H9 (cell line): ENCODE measurements around the gene ZMAT3. TPM values are rescaled to one million over a fixed set of nuclear protein-coding genes. Genes with fewer than 3 reads are reported as not detected.

Experiments used
- DNase-seq: peaks from one replicate; pipeline ENCODE4 v3.0.0-alpha.2; 2017
- H2AFZ ChIP-seq: one replicate; pipeline ENCODE4 v1.6.1; 2013; ENCODE audit warnings: mild to moderate bottlenecking, low read length, control low read depth, moderate library complexity
- H2AK5ac ChIP-seq: 2 replicates; pipeline ENCODE4 v1.6.1; 2013; ENCODE audit warnings: low read length, control low read depth, mixed read lengths; ENCODE audit not compliant: insufficient read length
- H2BK120ac ChIP-seq: one replicate; pipeline ENCODE4 v1.6.1; 2013; ENCODE audit warnings: low read depth, mild to moderate bottlenecking, low read length, control low read depth, inconsistent platforms; ENCODE audit not compliant: poor library complexity, severe bottlenecking
- H2BK12ac ChIP-seq: 2 replicates; pipeline ENCODE4 v1.6.1; 2013; ENCODE audit warnings: low read length, control low read depth, mixed read lengths, low read depth; ENCODE audit not compliant: insufficient read length
- H2BK15ac ChIP-seq: 2 replicates; pipeline ENCODE4 v1.6.1; 2013; ENCODE audit warnings: low read depth, low read length, control low read depth
- H2BK20ac ChIP-seq: one replicate; pipeline ENCODE4 v1.6.1; 2013; ENCODE audit warnings: low read depth, mild to moderate bottlenecking, low read length, control low read depth, inconsistent platforms; ENCODE audit not compliant: poor library complexity, severe bottlenecking
- H2BK5ac ChIP-seq: 2 replicates; pipeline ENCODE4 v1.6.1; 2013; ENCODE audit warnings: low read length, control low read depth, mixed read lengths; ENCODE audit not compliant: insufficient read length
- H3K14ac ChIP-seq: 2 replicates; pipeline ENCODE4 v1.6.1; 2013; ENCODE audit warnings: low read length, control low read depth; ENCODE audit not compliant: insufficient read depth
- H3K18ac ChIP-seq: 2 replicates; pipeline ENCODE4 v1.6.1; 2013; ENCODE audit warnings: low read depth, mild to moderate bottlenecking, mixed read lengths, low read length, control low read depth; ENCODE audit not compliant: insufficient read length
- H3K23ac ChIP-seq: 2 replicates; pipeline ENCODE4 v1.6.1; 2013; ENCODE audit warnings: low read length, control low read depth, mixed read lengths, low read depth; ENCODE audit not compliant: insufficient read length
- H3K23me2 ChIP-seq: 2 replicates; pipeline ENCODE4 v1.6.1; 2013; ENCODE audit warnings: low read depth, mild to moderate bottlenecking, mixed read lengths, low read length, control low read depth; ENCODE audit not compliant: insufficient read length, poor library complexity, severe bottlenecking
- H3K27ac ChIP-seq: 2 replicates; pipeline ENCODE4 v1.5.1; 2013; ENCODE audit warnings: low read length, control low read depth, mixed read lengths, low read depth; ENCODE audit not compliant: insufficient read length
- H3K27me3 ChIP-seq: 2 replicates; pipeline ENCODE4 v1.6.1; 2013; ENCODE audit warnings: low read length, control low read depth, inconsistent platforms; ENCODE audit not compliant: insufficient read depth
- H3K4ac ChIP-seq: 2 replicates; pipeline ENCODE4 v1.6.1; 2013; ENCODE audit warnings: low read depth, mild to moderate bottlenecking, control low read depth, inconsistent platforms, low read length, moderate library complexity
- H3K4me1 ChIP-seq: 2 replicates; pipeline ENCODE4 v1.6.1; 2013; ENCODE audit warnings: low read length, control low read depth, inconsistent platforms; ENCODE audit not compliant: insufficient read depth
- H3K4me2 ChIP-seq: 2 replicates; pipeline ENCODE4 v1.6.1; 2013; ENCODE audit warnings: low read length, control low read depth, mixed read lengths; ENCODE audit not compliant: insufficient read length, insufficient read depth
- H3K56ac ChIP-seq: 2 replicates; pipeline ENCODE4 v1.6.1; 2013; ENCODE audit warnings: low read depth, mild to moderate bottlenecking, mixed read lengths, low read length, control low read depth; ENCODE audit not compliant: insufficient read length
- H3K79me1 ChIP-seq: 2 replicates; pipeline ENCODE4 v1.6.1; 2013; ENCODE audit warnings: low read depth, mild to moderate bottlenecking, moderate library complexity, low read length, control low read depth, inconsistent platforms; ENCODE audit not compliant: insufficient read depth, poor library complexity, severe bottlenecking
- H3K79me2 ChIP-seq: 2 replicates; pipeline ENCODE4 v1.6.1; 2013; ENCODE audit warnings: low read length, control low read depth, inconsistent platforms; ENCODE audit not compliant: insufficient read depth
- H3K9ac ChIP-seq: 2 replicates; pipeline ENCODE4 v1.6.1; 2013; ENCODE audit warnings: low read length, control low read depth, mixed read lengths; ENCODE audit not compliant: insufficient read length; ENCODE audit errors: extremely low read depth
- H3K9me3 ChIP-seq: one replicate; pipeline ENCODE4 v1.6.1; 2013; ENCODE audit warnings: low read depth, low read length, inconsistent platforms; ENCODE audit not compliant: control insufficient read depth
- H3T11ph ChIP-seq: one replicate; pipeline ENCODE4 v1.6.1; 2013; ENCODE audit warnings: mild to moderate bottlenecking, low read length, control low read depth, inconsistent platforms
- H4K20me1 ChIP-seq: one replicate; pipeline ENCODE4 v1.6.1; 2013; ENCODE audit not compliant: control insufficient read depth, insufficient read length, insufficient read depth
- H4K5ac ChIP-seq: 2 replicates; pipeline ENCODE4 v1.6.1; 2013; ENCODE audit warnings: low read depth, mild to moderate bottlenecking, mixed read lengths, low read length, control low read depth; ENCODE audit not compliant: insufficient read length
- H4K8ac ChIP-seq: replicated peaks from 2 replicates; pipeline ENCODE4 v1.6.1; 2013; ENCODE audit warnings: low read length, control low read depth, mixed read lengths, low read depth; ENCODE audit not compliant: insufficient read length
- H4K91ac ChIP-seq: 2 replicates; pipeline ENCODE4 v1.6.1; 2013; ENCODE audit warnings: low read depth, mild to moderate bottlenecking, moderate library complexity, mixed read lengths, low read length, control low read depth; ENCODE audit not compliant: insufficient read length
- H3K27ac Mint-ChIP-seq, 3 experiments: 2 replicates in 2 of 3; 3 replicates in 1 of 3; pipeline ENCODE4 v1.8.0; 2020 to 2021; ENCODE audit warnings: mixed read lengths in 3 of 3, mild to moderate bottlenecking in 1 of 3, moderate library complexity in 1 of 3
- H3K27me3 Mint-ChIP-seq: 2 replicates; pipeline ENCODE4 v1.8.0; 2021; ENCODE audit warnings: low read depth, mild to moderate bottlenecking, moderate library complexity, mixed read lengths
- H3K36me3 Mint-ChIP-seq, 3 experiments: 2 replicates in 2 of 3; 3 replicates in 1 of 3; pipeline ENCODE4 v1.8.0; 2020 to 2021; ENCODE audit warnings: low read depth in 3 of 3, mixed read lengths in 3 of 3; ENCODE audit not compliant: insufficient read depth in 1 of 3
- H3K4me1 Mint-ChIP-seq, 2 experiments: 2 replicates each; pipeline ENCODE4 v1.8.0; 2020; ENCODE audit warnings: mixed read lengths in 2 of 2
- H3K4me3 Mint-ChIP-seq, 2 experiments: 2 replicates in 1 of 2; 3 replicates in 1 of 2; pipeline ENCODE4 v1.8.0; 2020 to 2021; ENCODE audit warnings: mild to moderate bottlenecking in 2 of 2, mixed read lengths in 2 of 2, moderate library complexity in 1 of 2
- H3K9me3 Mint-ChIP-seq, 2 experiments: 2 replicates in 1 of 2; 3 replicates in 1 of 2; pipeline ENCODE4 v1.8.0; 2020; ENCODE audit warnings: mild to moderate bottlenecking in 2 of 2, mixed read lengths in 2 of 2, moderate library complexity in 1 of 2
- CTCF ChIP-seq: fragments of 200-600 bp; sonication (generic); conservative IDR thresholded peaks from 3 replicates; pipeline ENCODE4 v1.8.0; 2021; ENCODE audit warnings: antibody characterized with exemption, mild to moderate bottlenecking
- WGBS: extraction: QIAGEN DNeasy Blood & Tissue Kit; methylation state at CpG from one replicate; pipeline ENCODE4 v1.1.7; 2013; ENCODE audit warnings: missing lambda C conversion rate, low lambda C conversion rate, mixed read lengths; ENCODE audit not compliant: insufficient read length; ENCODE audit errors: extremely low coverage; 5-methylcytosine and 5-hydroxymethylcytosine counted together
- total RNA-seq: library from RNA; stranded (reverse); gene quantifications from 2 replicates; pipeline ENCODE4 v1.2.1, GENCODE V29; 2021

The ZMAT3 gene
- total RNA-seq, 1 experiment from 2014 or later: 9.4 TPM

- DNase-seq: no peak
- Histone ChIP-seq H4K8ac (no peak overlapping the region), H2BK15ac (no peak overlapping the region), H3K9ac (no peak overlapping the region), H3K27ac (no peak overlapping the region), H4K91ac (no peak overlapping the region), H3K4me1 (no peaks in the 10 kb centered on the region), H3K23me2 (no peaks in the 10 kb centered on the region), H3K4ac (no peak overlapping the region), H3T11ph (no peak overlapping the region), H2AK5ac (no peak overlapping the region), H3K4me2 (no peak overlapping the region), H2AFZ (no peak overlapping the region), H3K9me3 (no peaks in the 10 kb centered on the region), H2BK120ac (no peak overlapping the region), H3K79me1 (no peaks in the 10 kb centered on the region), H4K5ac (no peak overlapping the region), H3K23ac (no peak overlapping the region), H2BK5ac (no peak overlapping the region), H2BK20ac (no peak overlapping the region), H3K56ac (no peak overlapping the region), H2BK12ac (no peak overlapping the region), H3K18ac (no peak overlapping the region), H3K14ac (no peak overlapping the region), H4K20me1 (no peaks in the 10 kb centered on the region), H3K79me2 (no peaks in the 10 kb centered on the region), H3K27me3 (no peaks in the 10 kb centered on the region)
- Mint-ChIP-seq H3K4me3 (no peak overlapping the region), H3K27me3 (no peaks in the 10 kb centered on the region), H3K4me1 (no peaks in the 10 kb centered on the region), H3K36me3 (no peaks in the 10 kb centered on the region), H3K9me3 (no peaks in the 10 kb centered on the region; a peak in 1 of 5 replicates), H3K27ac (no peak overlapping the region)
- TF ChIP-seq CTCF: no peak
- no CpG with 5 or more reads among the region's 7 CpGs for WGBS
These were observed 26.9 kb upstream of the ZMAT3 start for GRCh38 chr3:179098388-179099077.
